Mesothelial cell of epicardium (in vitro differentiated cells): ENCODE measurements around the gene RAD51B. TPM values are rescaled to one million over a fixed set of nuclear protein-coding genes. Genes with fewer than 3 reads are reported as not detected.
"Not testable (repeated sequence)": the region's sequence is repeated elsewhere in the genome, so short reads cannot be mapped to it uniquely, and the experiment has no call there.

Experiments used
- DNase-seq, 2 experiments: peaks; one replicate each; pipeline ENCODE4 v3.0.0; 2021; ENCODE audit warnings: low spot score in 2 of 2; ENCODE audit not compliant: unreplicated experiment in 2 of 2
- H3K27ac Mint-ChIP-seq: 2 replicates; pipeline ENCODE4 v1.8.0; 2021; ENCODE audit warnings: mixed read lengths
- H3K27me3 Mint-ChIP-seq: 2 replicates; pipeline ENCODE4 v1.8.0; 2021; ENCODE audit warnings: low read depth, mixed read lengths
- H3K36me3 Mint-ChIP-seq: 2 replicates; pipeline ENCODE4 v1.8.0; 2021; ENCODE audit warnings: mixed read lengths
- H3K4me1 Mint-ChIP-seq: 2 replicates; pipeline ENCODE4 v1.8.0; 2021; ENCODE audit warnings: mixed read lengths
- H3K4me3 Mint-ChIP-seq: 2 replicates; pipeline ENCODE4 v1.8.0; 2021; ENCODE audit warnings: mild to moderate bottlenecking, moderate library complexity, mixed read lengths
- H3K9me3 Mint-ChIP-seq: 2 replicates; pipeline ENCODE4 v1.8.0; 2021; ENCODE audit warnings: mixed read lengths
- CTCF ChIP-seq: fragments of 200-600 bp; sonication (generic); IDR thresholded peaks from one replicate; pipeline ENCODE4 v1.5.0; 2021; ENCODE audit warnings: antibody characterized with exemption; ENCODE audit not compliant: unreplicated experiment
- total RNA-seq: library from RNA; stranded (reverse); gene quantifications from 3 replicates; pipeline ENCODE4 v1.2.1, GENCODE V29; 2021

RAD51B gene
- total RNA-seq, 1 donor from 2014 or later: 34.7 TPM

- H3K4me1 Mint-ChIP-seq: peaks cover 82% of the 10 kb centered on the region
- no peaks in the 10 kb centered on the region for H3K36me3 Mint-ChIP-seq
- peak overlapping the region; percentile 13 for H3K4me3 Mint-ChIP-seq
- peak overlapping the region; percentile 99 for H3K27ac Mint-ChIP-seq
- TF ChIP-seq CTCF: no peak
- no peaks in the 10 kb centered on the region for H3K27me3 Mint-ChIP-seq
- no peak for DNase-seq
- no peaks in the 10 kb centered on the region for H3K9me3 Mint-ChIP-seq
Measured at GRCh38 chr14:68254669-68255527, 435.3 kb downstream of the RAD51B start.

- no peak for DNase-seq
- Mint-ChIP-seq H3K27me3 (no peaks in the 10 kb centered on the region), H3K36me3 (no peaks in the 10 kb centered on the region), H3K27ac (peak overlapping the region; percentile 99), H3K4me3 (no peak overlapping the region), H3K4me1 (peaks cover 83% of the 10 kb centered on the region), H3K9me3 (no peaks in the 10 kb centered on the region)
- TF ChIP-seq CTCF: no peak
Measured at GRCh38 chr14:68255693-68256178, 436.2 kb downstream of the RAD51B start.

GRCh38 chr14:68257969-68258368 lies 438.4 kb downstream of the RAD51B start:
- TF ChIP-seq CTCF: no peak
- Mint-ChIP-seq H3K27ac (peak overlapping the region; percentile 93), H3K36me3 (no peaks in the 10 kb centered on the region), H3K9me3 (no peaks in the 10 kb centered on the region), H3K27me3 (no peaks in the 10 kb centered on the region), H3K4me3 (no peak overlapping the region), H3K4me1 (peaks cover 78% of the 10 kb centered on the region)
- no peak for DNase-seq

GRCh38 chr14:68258995-68259394 lies 439.4 kb downstream of the RAD51B start:
- not testable (repeated sequence) for DNase-seq, H3K4me3 Mint-ChIP-seq, H3K9me3 Mint-ChIP-seq, H3K27me3 Mint-ChIP-seq, H3K36me3 Mint-ChIP-seq
- peak overlapping the region; percentile 93 for H3K27ac Mint-ChIP-seq
- peaks cover 76% of the 10 kb centered on the region for H3K4me1 Mint-ChIP-seq

GRCh38 chr14:68260121-68260520 lies 440.5 kb downstream of the RAD51B start:
- H3K4me3 Mint-ChIP-seq: no peak overlapping the region
- no peaks in the 10 kb centered on the region for H3K36me3 Mint-ChIP-seq
- H3K4me1 Mint-ChIP-seq: peaks cover 77% of the 10 kb centered on the region

More at GRCh38 chr14:68260121-68260520, 440.5 kb downstream of the RAD51B start:
- no peak for TF ChIP-seq CTCF
- DNase-seq: no peak
- H3K9me3 Mint-ChIP-seq: no peaks in the 10 kb centered on the region
- H3K27ac Mint-ChIP-seq: peak overlapping the region; percentile 89
- no peaks in the 10 kb centered on the region for H3K27me3 Mint-ChIP-seq
